HEK293 (cell line): Measurements from ENCODE around the gene LARP1.

Source experiments
- OSR2 ChIP-seq: fragments of 450-650 bp; formaldehyde crosslinking; IDR thresholded peaks from 2 replicates; pipeline ENCODE4 v1.5.1; 2016; ENCODE audit warnings: missing biosample characterization, missing genetic modification characterization
- PRDM1 ChIP-seq: fragments of 450-650 bp; formaldehyde crosslinking; IDR thresholded peaks from 2 replicates; pipeline ENCODE4; 2016; ENCODE audit warnings: missing biosample characterization, missing genetic modification characterization
- ZNF121 ChIP-seq: fragments of 450-650 bp; formaldehyde crosslinking; IDR thresholded peaks from 2 replicates; pipeline ENCODE4 v1.5.1; 2016; ENCODE audit warnings: missing biosample characterization, missing genetic modification characterization
- ZNF146 ChIP-seq: fragments of 450-650 bp; formaldehyde crosslinking; IDR thresholded peaks from 2 replicates; pipeline ENCODE4 v1.5.1; 2016; ENCODE audit warnings: missing biosample characterization, missing genetic modification characterization
- ZNF776 ChIP-seq: fragments of 450-650 bp; formaldehyde crosslinking; IDR thresholded peaks from 2 replicates; pipeline ENCODE4 v1.5.0; 2017; ENCODE audit warnings: missing biosample characterization, missing genetic modification characterization, borderline replicate concordance
- TF ChIP-seq, protein P1 (sequence below): fragments of 450-650 bp; formaldehyde crosslinking; IDR thresholded peaks from 2 replicates; pipeline ENCODE4 v1.5.1; 2016; ENCODE audit warnings: missing biosample characterization, missing genetic modification characterization
- TF ChIP-seq, protein P2 (sequence below): fragments of 450-650 bp; formaldehyde crosslinking; IDR thresholded peaks from 2 replicates; pipeline ENCODE4 v1.5.1; 2016; ENCODE audit warnings: missing biosample characterization, missing genetic modification characterization, low read depth
- TF ChIP-seq, protein P3 (sequence below): fragments of 450-650 bp; formaldehyde crosslinking; IDR thresholded peaks from 2 replicates; pipeline ENCODE4 v1.5.1; 2016; ENCODE audit warnings: missing biosample characterization, missing genetic modification characterization

DNA sequence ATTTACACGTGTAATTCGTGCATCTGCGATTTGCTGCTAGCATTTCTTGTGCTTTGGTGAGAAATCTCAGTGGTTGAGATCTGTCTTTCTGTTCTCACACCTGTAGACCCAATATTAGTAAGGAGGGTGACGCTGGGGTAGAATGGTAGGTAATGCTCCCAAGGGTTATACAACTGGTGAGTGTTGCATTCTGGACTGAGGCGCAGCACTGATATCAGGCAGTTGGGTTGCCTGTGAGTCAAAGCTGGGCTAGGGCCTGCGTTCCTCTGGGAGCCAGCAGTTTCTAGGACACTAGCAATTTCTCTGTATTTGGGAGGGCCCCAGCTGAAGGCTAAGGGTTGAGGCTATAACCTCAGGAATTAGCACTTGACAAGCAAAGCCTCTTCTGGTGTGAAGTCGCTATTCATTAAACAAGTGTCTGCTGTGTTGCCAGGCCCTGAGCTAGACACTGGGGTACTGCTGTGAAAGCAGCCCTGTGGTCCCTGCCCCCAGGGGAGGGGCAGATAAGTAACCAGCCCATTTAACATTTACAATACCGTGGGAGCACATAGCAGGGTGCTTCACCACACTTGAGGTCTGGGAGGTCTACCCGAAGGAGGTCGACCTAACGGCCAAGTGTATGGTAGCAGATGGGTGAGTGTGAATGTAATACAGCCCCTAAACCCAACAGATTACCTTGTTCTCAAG lies 28.7 kb downstream of the LARP1 start:
- TF ChIP-seq ZNF121 (tag by site-specific recombination): no peak
- TF ChIP-seq, protein P1, sequence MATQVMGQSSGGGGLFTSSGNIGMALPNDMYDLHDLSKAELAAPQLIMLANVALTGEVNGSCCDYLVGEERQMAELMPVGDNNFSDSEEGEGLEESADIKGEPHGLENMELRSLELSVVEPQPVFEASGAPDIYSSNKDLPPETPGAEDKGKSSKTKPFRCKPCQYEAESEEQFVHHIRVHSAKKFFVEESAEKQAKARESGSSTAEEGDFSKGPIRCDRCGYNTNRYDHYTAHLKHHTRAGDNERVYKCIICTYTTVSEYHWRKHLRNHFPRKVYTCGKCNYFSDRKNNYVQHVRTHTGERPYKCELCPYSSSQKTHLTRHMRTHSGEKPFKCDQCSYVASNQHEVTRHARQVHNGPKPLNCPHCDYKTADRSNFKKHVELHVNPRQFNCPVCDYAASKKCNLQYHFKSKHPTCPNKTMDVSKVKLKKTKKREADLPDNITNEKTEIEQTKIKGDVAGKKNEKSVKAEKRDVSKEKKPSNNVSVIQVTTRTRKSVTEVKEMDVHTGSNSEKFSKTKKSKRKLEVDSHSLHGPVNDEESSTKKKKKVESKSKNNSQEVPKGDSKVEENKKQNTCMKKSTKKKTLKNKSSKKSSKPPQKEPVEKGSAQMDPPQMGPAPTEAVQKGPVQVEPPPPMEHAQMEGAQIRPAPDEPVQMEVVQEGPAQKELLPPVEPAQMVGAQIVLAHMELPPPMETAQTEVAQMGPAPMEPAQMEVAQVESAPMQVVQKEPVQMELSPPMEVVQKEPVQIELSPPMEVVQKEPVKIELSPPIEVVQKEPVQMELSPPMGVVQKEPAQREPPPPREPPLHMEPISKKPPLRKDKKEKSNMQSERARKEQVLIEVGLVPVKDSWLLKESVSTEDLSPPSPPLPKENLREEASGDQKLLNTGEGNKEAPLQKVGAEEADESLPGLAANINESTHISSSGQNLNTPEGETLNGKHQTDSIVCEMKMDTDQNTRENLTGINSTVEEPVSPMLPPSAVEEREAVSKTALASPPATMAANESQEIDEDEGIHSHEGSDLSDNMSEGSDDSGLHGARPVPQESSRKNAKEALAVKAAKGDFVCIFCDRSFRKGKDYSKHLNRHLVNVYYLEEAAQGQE (tag by site-specific recombination): no peak
- no peak for TF ChIP-seq OSR2 (tag by site-specific recombination)
- no peak for TF ChIP-seq ZNF776
- TF ChIP-seq PRDM1 (tag by site-specific recombination): no peak
- no peak for TF ChIP-seq ZNF146
- TF ChIP-seq, protein P2, sequence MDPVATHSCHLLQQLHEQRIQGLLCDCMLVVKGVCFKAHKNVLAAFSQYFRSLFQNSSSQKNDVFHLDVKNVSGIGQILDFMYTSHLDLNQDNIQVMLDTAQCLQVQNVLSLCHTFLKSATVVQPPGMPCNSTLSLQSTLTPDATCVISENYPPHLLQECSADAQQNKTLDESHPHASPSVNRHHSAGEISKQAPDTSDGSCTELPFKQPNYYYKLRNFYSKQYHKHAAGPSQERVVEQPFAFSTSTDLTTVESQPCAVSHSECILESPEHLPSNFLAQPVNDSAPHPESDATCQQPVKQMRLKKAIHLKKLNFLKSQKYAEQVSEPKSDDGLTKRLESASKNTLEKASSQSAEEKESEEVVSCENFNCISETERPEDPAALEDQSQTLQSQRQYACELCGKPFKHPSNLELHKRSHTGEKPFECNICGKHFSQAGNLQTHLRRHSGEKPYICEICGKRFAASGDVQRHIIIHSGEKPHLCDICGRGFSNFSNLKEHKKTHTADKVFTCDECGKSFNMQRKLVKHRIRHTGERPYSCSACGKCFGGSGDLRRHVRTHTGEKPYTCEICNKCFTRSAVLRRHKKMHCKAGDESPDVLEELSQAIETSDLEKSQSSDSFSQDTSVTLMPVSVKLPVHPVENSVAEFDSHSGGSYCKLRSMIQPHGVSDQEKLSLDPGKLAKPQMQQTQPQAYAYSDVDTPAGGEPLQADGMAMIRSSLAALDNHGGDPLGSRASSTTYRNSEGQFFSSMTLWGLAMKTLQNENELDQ (tag by site-specific recombination): no peak
- TF ChIP-seq, protein P3, sequence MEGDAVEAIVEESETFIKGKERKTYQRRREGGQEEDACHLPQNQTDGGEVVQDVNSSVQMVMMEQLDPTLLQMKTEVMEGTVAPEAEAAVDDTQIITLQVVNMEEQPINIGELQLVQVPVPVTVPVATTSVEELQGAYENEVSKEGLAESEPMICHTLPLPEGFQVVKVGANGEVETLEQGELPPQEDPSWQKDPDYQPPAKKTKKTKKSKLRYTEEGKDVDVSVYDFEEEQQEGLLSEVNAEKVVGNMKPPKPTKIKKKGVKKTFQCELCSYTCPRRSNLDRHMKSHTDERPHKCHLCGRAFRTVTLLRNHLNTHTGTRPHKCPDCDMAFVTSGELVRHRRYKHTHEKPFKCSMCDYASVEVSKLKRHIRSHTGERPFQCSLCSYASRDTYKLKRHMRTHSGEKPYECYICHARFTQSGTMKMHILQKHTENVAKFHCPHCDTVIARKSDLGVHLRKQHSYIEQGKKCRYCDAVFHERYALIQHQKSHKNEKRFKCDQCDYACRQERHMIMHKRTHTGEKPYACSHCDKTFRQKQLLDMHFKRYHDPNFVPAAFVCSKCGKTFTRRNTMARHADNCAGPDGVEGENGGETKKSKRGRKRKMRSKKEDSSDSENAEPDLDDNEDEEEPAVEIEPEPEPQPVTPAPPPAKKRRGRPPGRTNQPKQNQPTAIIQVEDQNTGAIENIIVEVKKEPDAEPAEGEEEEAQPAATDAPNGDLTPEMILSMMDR (tag by site-specific recombination): no peak
